GM19372 (cell line): Measurements from ENCODE around the gene ARHGEF9.
A peak's percentile ranks its signal among the peaks of the same experiment; 100 is the strongest.

Experiments used
- ATAC-seq: cut with Tn5 transposase; IDR thresholded peaks from one replicate; pipeline ENCODE4 v1.9.1; 2021; ENCODE audit warnings: mild to moderate bottlenecking, low read depth, moderate library complexity; ENCODE audit not compliant: unreplicated experiment

ARHGEF9 gene

GRCh38 chrX:63747331-63747730, 37.7 kb downstream of the ARHGEF9 start:
- ATAC-seq, result no peak

GRCh38 chrX:63746715-63747114, 38.3 kb downstream of the ARHGEF9 start:
- ATAC-seq, result no peak

GRCh38 chrX:63746278-63746677, 38.7 kb downstream of the ARHGEF9 start:
- peak; percentile 84 for ATAC-seq

GRCh38 chrX:63744850-63745394, 40.1 kb downstream of the ARHGEF9 start:
- ATAC-seq, result no peak

DNA sequence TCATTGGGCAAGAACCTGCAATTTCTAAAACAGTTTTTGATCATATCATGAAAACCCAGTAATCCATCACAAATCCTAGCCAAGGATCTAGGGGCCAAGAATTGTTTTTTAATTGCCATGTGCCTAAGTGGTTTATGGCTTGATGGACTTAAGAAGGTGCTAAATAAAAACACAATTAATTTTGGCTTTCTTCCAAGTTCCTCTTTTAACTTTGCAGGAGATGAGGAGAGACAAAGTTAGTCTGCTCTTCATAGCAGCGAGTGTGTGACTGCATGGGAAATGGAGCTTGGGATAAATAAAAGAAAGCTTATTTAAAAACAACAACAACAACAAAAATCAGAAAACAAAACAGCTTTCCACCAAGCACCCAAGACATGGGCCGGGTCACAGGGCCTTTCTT, 41.4 kb downstream of the ARHGEF9 start:
- ATAC-seq, result no peak

DNA sequence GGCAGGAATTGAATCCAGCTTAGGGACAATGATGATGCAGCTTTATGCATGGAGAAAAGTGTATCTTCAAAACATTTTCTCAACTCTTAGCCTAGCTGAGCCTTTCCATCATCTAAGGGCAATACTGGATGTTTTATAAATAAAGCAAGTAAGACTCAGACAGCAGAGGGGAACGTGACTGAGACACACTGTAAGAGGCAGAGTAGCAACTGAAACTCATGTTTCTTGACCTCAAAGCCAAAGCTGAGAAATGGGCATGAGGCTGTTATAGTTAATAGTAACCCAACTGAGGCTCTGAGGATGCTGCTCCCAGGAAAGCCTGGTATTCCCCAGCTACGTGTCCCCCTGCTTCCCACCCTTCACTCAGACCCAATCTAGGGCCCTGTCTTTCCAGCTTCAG, 44.6 kb downstream of the ARHGEF9 start:
- no peak for ATAC-seq

DNA sequence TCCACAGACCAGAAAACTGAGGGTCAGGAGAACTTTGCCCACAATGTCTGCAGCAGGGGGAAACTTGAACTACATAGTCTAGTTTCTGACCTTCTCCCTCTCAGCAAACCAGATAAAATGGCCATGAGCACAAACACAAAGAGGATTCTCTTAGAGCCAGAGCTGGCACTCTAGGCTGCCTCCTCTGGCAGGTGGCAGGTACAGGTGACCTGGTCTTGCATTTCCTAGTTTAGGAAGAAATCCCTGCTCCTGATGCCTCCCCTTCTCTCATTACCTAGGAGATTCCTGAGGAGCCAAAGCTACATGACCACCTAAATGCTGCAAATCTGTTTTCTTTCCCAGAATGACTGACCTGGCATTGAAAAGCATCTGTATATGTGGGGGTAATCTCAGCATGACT, 45.1 kb downstream of the ARHGEF9 start:
- no peak for ATAC-seq

DNA sequence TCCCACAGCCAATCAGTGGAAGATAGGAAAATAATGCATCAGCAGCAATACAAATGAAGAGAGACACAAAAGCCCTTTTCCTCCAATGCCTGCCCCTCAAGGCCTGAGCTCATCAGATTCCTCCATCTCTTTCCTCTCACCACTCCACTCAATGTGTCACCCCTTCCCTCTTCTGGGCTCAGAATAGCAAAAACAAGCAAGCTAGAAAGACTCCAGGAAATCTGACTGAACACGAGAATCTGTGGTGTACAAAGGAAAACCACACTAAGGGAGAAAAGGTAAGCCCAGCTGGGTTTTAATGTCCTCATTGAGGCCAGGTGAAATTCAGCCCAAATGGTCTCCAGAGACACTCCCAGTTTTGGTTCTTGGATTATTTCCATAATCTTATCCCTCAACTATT, 46.3 kb downstream of the ARHGEF9 start:
- no peak for ATAC-seq

DNA sequence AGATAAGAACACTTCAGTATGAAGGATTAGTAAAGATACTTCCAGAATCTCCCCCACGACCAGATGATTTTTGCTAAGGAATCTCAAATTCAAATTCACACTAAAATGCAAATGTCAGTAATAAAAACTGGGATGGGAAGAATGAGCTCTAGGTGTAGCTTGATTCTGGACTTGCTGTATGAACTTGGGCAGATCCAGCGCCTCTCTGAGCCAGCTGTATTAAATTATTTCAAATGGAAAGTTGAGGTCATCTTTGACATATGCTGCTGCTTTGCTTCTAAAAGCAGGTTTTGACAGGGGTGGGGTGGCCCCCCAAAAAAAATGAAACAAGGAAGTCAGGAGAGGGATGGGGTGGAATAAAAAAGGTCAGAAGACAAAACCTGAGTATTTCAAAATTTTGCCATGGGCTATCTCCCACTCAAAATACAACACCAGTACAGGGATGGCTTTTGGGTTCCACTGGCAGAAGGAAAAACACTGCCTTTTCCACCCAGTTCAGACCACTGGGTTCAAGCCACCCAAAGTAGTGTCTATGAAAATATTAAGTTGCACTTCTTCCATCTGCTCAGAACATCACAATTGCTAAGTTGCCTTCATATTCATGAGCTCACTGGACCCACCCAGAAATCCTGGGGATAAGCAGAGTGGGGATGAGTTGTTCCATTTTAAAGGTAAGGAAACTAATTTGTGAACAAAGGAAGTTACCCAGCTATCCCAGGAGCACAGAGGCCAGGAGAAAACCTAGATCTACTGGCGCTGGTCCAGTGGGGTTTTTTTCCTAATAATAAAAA, 47.7 kb downstream of the ARHGEF9 start:
- no peak for ATAC-seq

GRCh38 chrX:63735882-63736281, 49.1 kb downstream of the ARHGEF9 start:
- ATAC-seq, result no peak

DNA sequence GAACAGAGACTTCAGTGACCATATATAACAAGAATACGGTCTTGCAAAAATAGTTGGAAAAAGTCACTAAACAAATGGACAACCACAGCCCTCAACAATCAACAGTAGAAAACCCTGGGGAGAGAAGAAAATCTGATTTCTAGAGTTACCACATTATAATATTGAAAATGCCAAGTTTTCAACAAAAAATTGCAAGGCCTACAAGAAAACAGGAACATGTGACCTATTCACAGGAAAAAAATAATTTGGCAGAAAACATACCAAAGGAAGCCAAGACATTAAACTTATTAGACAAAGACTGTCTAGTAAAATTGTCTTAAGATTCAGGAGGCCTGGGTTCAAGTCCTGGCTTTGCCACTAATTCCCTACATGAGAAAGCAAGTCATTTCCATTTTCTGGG, 64.7 kb downstream of the ARHGEF9 start:
- no peak for ATAC-seq

DNA sequence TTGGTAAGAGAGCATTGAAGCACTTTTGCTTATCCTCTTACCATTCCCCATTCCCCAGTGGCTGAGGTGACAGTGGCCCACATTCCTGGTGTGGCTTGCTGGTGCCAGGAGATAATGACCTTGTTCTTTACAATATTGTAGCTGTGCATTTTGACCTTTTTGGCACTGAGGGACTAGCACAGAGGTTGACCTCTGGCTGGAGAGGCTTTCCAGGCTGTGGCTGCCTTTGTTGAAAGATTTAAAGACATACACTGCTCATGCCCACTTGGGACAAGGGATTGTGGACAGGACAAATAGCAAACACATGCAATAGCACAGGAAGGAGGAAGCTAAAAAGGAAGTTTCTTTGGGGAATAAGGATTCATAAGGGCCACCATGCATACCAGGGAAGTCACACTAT, 65.4 kb downstream of the ARHGEF9 start:
- ATAC-seq, result no peak

GRCh38 chrX:63718010-63718694, 66.9 kb downstream of the ARHGEF9 start:
- ATAC-seq, result peak; percentile 76

GRCh38 chrX:63713526-63713925, 71.5 kb downstream of the ARHGEF9 start:
- ATAC-seq, result no peak

- ATAC-seq, result no peak
Measured at GRCh38 chrX:63708801-63709200, 76.2 kb downstream of the ARHGEF9 start.

DNA sequence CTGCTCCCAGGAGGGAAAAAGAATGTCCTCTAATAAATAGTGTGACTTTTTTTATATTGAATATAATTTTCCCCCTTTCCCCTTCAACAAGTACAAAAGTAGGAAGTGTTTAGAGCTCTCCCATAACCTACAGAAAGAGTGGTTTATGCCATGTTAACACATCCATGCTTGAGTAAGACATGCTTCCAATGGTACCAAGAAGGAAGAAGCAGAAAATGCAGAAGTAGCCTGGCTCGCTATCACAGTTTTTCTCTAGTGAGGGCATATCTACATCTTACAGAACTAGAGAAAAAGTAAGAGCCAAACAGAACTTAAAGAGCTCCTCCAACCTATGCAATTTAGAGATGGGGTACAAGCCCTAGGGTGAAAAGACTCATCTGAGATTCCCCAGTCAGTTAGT, 82.5 kb downstream of the ARHGEF9 start:
- no peak for ATAC-seq

GRCh38 chrX:63686878-63687714, 97.9 kb downstream of the ARHGEF9 start:
- peak; percentile 75 for ATAC-seq

GRCh38 chrX:63680423-63680822, 104.6 kb downstream of the ARHGEF9 start:
- no peak for ATAC-seq

DNA sequence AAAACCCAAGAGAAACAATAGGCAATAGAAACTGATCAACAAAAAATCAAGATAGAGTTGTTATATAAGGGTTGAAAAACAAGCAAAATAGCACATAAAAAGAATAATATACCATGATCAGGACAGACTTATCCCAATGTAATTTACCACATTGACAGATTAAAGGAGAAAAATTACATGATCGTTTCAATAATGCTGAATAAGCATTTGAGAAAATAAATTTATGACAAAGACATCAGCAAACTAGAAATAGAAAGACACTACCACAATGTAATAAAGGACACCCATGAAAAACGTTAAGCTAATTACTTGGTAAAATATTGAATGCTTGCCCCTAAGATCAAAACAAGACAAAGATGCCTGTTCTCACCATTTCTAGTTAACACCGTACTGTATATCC, 105.6 kb downstream of the ARHGEF9 start:
- no peak for ATAC-seq

GRCh38 chrX:63675716-63676115, 109.3 kb downstream of the ARHGEF9 start:
- ATAC-seq, result no peak

DNA sequence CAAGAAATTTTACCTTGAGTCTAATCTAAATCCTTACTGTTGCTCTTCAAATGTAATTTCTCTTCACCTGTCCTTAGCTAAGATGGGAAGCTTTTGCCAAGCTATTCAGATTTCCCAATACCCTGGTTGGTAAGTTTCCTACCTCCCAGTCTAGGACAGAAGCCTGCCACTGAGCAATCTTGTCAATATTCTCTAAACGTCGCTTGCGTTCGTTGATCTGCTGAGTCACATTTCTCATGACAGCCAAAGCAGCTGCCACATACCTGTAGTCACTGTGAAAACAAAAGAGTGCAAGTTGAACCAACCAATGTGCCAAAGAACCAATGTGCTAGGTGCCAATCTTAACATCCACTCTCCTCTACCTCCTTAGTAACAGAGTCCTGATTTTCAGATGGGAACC, 111.1 kb downstream of the ARHGEF9 start:
- no peak for ATAC-seq
